Upper lobe of left lung (tissue), 6 donors: ENCODE data around the gene DCST2. TPM values are rescaled to one million over a fixed set of nuclear protein-coding genes. Genes with fewer than 3 reads are reported as not detected.

Experiments used
- ATAC-seq, 2 donors: fragments of 200-7000 bp; cut with Tn5 transposase; one replicate each; pipeline ENCODE4 v1.9.1; 2022; ENCODE audit warnings: mild to moderate bottlenecking in 2 of 2, moderate library complexity in 2 of 2; ENCODE audit not compliant: low FRiP score in 2 of 2
- DNase-seq, 2 donors: peaks; one replicate each; pipeline ENCODE4 v3.0.0-alpha.2; 2019 to 2020
- H3K27ac ChIP-seq, 4 donors: fragments of 200-600 bp; sonication (generic); one replicate each; pipeline ENCODE4 v1.5.1; 2016 to 2019
- H3K27me3 ChIP-seq, 4 donors: fragments of 200-600 bp; sonication (generic); one replicate each; pipeline ENCODE4 v1.5.1; 2017 to 2019
- H3K36me3 ChIP-seq, 4 donors: fragments of 200-600 bp; sonication (generic); one replicate each; pipeline ENCODE4 v1.5.1; 2016 to 2019
- H3K4me1 ChIP-seq, 4 donors: fragments of 200-600 bp; sonication (generic); one replicate each; pipeline ENCODE4 v1.5.1; 2018 to 2019
- H3K4me3 ChIP-seq, 4 donors: fragments of 200-600 bp; sonication (generic); one replicate each; pipeline ENCODE4 v1.5.1; 2017 to 2019; ENCODE audit warnings: mild to moderate bottlenecking in 2 of 4, moderate library complexity in 1 of 4
- H3K9me3 ChIP-seq, 4 donors: fragments of 200-600 bp; sonication (generic); one replicate each; pipeline ENCODE4 v1.5.1; 2018 to 2019
- EP300 ChIP-seq, 4 donors: sonication (generic); formaldehyde crosslinking; IDR thresholded peaks; one replicate each; pipeline ENCODE4 v1.5.1; 2017; ENCODE audit warnings: antibody characterized with exemption in 4 of 4, control low read depth in 2 of 4
- POLR2A ChIP-seq, 4 donors: fragments of 450-650 bp; IDR thresholded peaks; one replicate each; pipeline ENCODE4 v1.5.1; 2016 to 2017; ENCODE audit warnings: antibody characterized with exemption in 4 of 4, mild to moderate bottlenecking in 2 of 4
- POLR2AphosphoS5 ChIP-seq, 2 donors: sonication (generic); formaldehyde crosslinking; IDR thresholded peaks; one replicate each; pipeline ENCODE4 v1.5.1; 2017; ENCODE audit warnings: antibody characterized with exemption in 2 of 2
- WGBS, 2 donors: methylation state at CpG; one replicate each; pipeline ENCODE4 v1.1.5; 2017 to 2018; 5-methylcytosine and 5-hydroxymethylcytosine counted together
- total RNA-seq, 6 donors: library from RNA; depleted of rRNA in 4 of 6; stranded (reverse); fragments of >200 nt in 4 of 6; gene quantifications; one replicate each; pipeline versions ENCODE4 v1.1.0 to v1.2.1, GENCODE V29; 2016 to 2021
- TF ChIP-seq, protein P1 (sequence below), 6 experiments: fragments of 450-650 bp in 4 of 6; fragments of 200-600 bp in 2 of 6; sonication (generic) in 2 of 6; IDR thresholded peaks; one replicate each; pipeline ENCODE4 v1.5.1; 2016 to 2019; ENCODE audit warnings: antibody characterized with exemption in 6 of 6
- donor health status: DM: no; HTN: no; CAD: no; lungs with moderate emphysema.
- donor health status: DM: no; HTN: yes; CAD: no; lungs with severe emphysema.

DCST2 gene
- total RNA-seq, 6 donors from 2014 or later = 0.49 to 2.1 (median 1.1) TPM

DNA sequence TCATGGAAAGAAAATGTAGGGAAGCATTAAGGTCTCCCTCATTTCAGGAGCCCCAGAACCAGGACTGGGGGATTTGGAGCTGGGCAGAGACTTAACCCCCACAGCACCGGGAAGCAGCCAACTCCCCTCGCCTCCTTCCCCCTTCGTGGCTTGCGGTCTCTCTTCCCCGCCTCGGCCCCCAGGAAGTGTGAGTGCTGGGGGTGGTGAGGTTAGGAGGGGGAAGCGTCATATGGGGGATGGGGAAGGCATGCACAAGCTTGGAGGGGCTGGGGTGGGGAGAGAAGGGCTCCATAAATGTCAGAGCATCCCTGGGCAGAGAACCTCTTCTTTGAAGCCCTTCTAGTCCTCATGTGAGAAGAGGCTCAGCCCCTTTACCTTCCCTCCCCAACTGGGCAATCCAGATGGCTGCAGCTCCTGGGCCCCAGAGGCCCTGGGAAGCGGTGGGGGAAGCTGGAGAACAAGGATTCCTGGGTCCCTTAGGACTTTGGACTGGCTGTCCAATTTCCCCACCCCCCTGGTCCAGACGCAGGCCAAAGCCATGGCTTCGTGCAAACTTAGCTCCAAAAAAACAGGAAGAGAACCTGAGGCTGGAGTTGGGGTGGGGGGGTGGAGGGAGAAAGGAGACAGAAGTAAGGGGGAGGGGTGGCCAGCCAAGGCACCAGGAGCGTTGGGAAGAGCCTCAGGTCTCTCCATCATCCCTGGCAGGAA, 23.2 kb downstream of the DCST2 start:
- peak in 1 of 2 donors; percentile 31 for TF ChIP-seq POLR2AphosphoS5 (IDR thresholded peaks at IDR 0.05)
- TF ChIP-seq EP300 (IDR thresholded peaks at IDR 0.05) = no peak
- no peak for TF ChIP-seq POLR2A (IDR thresholded peaks at IDR 0.05)
- Histone ChIP-seq H3K9me3 (no peaks in the 10 kb centered on the region), H3K4me1 (peaks cover 70 to 88% (median 86%) of the 10 kb centered on the region in 4 donors), H3K36me3 (peaks cover 4 to 22% (median 16%) of the 10 kb centered on the region in 4 donors), H3K27ac (peak overlapping the region; percentile 93 to 100 (median 96)), H3K27me3 (no peaks in the 10 kb centered on the region), H3K4me3 (peak overlapping the region in 3 of 4 donors; percentile 20 to 49 (median 44))
- ATAC-seq (no peak), DNase-seq (no peak)
- 40 to 52% methylated on average over 10 to 11 of the region's 11 CpGs for WGBS, 2 donors

DNA sequence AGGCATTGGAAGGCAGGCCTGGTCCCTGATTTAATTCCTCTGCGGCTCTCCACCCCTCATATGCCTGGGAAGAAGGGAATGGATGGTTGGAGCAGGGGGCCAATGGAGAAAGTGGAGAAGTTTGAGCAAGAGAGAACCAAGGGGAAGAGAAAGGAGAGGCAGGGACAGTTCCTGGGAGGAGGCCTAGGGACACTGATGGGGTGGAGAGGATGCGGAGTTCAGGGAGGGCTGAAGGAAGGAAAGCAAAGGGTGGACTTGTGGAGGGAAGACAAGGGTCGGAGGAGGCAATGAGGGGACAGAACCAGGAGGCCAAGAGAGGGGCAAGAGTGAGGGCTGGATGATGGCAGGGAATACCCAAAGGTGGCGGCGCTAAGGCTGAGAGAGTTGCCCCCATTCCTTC, 23.8 kb downstream of the DCST2 start:
- Histone ChIP-seq H3K27ac (peak overlapping the region; percentile 93 to 100 (median 96)), H3K9me3 (no peaks in the 10 kb centered on the region), H3K36me3 (peaks cover 0 to 16% (median 9%) of the 10 kb centered on the region in 4 donors), H3K4me3 (peak overlapping the region in 3 of 4 donors; percentile 20 to 49 (median 44)), H3K4me1 (peaks cover 76 to 94% (median 92%) of the 10 kb centered on the region in 4 donors), H3K27me3 (no peaks in the 10 kb centered on the region)
- 86% methylated on average over 5 of the region's 5 CpGs for WGBS, 2 donors
- DNase-seq = no peak
- no peak for ATAC-seq
- TF ChIP-seq POLR2A (IDR thresholded peaks at IDR 0.05) (no peak), POLR2AphosphoS5 (IDR thresholded peaks at IDR 0.05) (no peak), EP300 (IDR thresholded peaks at IDR 0.05) (no peak)
- TF ChIP-seq, protein P1, sequence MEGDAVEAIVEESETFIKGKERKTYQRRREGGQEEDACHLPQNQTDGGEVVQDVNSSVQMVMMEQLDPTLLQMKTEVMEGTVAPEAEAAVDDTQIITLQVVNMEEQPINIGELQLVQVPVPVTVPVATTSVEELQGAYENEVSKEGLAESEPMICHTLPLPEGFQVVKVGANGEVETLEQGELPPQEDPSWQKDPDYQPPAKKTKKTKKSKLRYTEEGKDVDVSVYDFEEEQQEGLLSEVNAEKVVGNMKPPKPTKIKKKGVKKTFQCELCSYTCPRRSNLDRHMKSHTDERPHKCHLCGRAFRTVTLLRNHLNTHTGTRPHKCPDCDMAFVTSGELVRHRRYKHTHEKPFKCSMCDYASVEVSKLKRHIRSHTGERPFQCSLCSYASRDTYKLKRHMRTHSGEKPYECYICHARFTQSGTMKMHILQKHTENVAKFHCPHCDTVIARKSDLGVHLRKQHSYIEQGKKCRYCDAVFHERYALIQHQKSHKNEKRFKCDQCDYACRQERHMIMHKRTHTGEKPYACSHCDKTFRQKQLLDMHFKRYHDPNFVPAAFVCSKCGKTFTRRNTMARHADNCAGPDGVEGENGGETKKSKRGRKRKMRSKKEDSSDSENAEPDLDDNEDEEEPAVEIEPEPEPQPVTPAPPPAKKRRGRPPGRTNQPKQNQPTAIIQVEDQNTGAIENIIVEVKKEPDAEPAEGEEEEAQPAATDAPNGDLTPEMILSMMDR (IDR thresholded peaks at IDR 0.05) = no peak

DNA sequence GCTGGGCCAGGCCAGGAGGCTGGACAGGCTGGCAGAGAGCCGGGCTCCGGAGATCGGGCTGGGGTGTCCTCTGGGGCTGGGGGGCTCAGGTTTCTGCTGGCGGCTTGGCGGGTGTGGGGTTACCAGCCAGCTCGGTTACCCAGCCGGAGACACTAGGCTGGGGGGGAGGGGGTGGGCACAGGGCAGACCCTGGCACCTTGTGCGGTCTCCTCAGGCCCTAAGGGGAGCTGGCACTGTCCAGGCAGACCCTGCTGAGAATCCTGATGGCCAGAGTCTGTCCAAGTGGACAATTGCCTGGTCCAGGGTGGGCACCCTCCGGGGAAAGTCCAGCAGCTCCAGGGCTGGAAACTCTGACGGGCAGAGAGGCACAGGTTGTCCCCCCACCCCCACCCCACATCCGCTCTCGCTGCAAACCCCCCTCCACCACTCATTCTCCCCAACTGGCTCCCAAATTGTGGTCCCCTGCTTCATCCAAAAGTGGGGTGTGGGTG, 24.3 kb downstream of the DCST2 start:
- 66 to 71% methylated on average over 3 to 9 of the region's 12 CpGs for WGBS, 2 donors
- H3K36me3 ChIP-seq = peaks cover 0 to 11% (median 5%) of the 10 kb centered on the region in 4 donors
- H3K4me1 ChIP-seq = peaks cover 80 to 98% (median 97%) of the 10 kb centered on the region in 4 donors
- no peak for DNase-seq
- H3K27ac ChIP-seq = peak overlapping the region; percentile 93 to 100 (median 96)
- no peaks in the 10 kb centered on the region for H3K27me3 ChIP-seq
- H3K9me3 ChIP-seq = no peaks in the 10 kb centered on the region
- H3K4me3 ChIP-seq = peak overlapping the region in 3 of 4 donors; percentile 20 to 49 (median 44)
- no peak for ATAC-seq
- TF ChIP-seq POLR2AphosphoS5 (IDR thresholded peaks at IDR 0.05) (no peak), POLR2A (IDR thresholded peaks at IDR 0.05) (no peak)
- TF ChIP-seq, protein P1 (IDR thresholded peaks at IDR 0.05) = no peak

DNA sequence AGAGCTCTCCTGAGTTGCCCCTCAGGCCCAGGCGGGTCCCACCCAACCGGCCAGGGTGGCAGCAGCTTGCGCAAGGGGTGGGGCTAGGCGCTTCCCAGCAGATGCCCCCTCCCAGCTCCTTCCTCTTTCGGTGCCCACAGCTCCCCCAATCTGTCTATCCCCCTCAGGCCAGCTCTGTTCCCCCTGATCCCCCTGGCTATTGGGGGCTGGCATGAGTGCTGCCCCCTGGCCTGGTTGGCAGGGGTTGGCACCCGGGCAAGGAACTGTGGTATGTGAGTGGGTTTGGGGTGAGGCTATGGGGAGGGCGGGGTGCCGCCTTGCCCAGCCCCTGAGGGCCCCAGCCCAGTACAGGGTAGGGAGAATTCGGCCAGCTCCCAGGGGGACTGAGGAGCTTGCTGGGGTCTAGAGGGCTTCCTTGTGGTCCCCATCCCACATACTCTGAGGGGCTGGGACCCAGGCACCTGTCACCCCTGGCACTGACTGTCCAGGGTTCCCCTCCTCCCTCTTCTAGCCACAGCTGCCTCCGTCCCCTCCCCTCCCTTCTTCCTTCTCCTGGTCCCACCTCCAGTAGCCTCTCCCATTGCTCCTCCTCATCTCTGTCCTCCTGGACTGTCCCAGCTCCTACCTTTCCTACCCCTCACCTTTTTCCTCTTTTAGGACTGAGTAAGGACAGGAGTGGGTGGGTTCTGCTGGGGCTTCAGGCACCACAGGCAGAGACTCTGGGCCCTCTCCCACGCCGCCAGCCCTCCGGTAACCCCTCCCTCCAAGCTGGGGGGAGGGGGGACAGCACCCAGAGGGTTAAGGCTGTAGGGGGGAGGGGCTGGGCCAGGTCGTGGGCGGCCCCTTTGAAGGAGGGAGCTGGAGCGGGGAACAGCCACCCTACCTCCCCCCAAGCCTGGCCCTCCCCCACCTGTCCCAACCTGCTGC, 25.3 kb downstream of the DCST2 start:
- Histone ChIP-seq H3K27me3 (no peaks in the 10 kb centered on the region), H3K36me3 (peaks cover 0 to 8% (median 4%) of the 10 kb centered on the region in 4 donors), H3K4me3 (peak overlapping the region in 3 of 4 donors; percentile 20 to 49 (median 44)), H3K27ac (peak overlapping the region; percentile 93 to 100 (median 96)), H3K9me3 (no peaks in the 10 kb centered on the region), H3K4me1 (peaks cover 73 to 95% (median 93%) of the 10 kb centered on the region in 4 donors)
- ATAC-seq (no peak), DNase-seq (peak; percentile 79 to 81)
- 41 to 50% methylated on average over 3 to 15 of the region's 16 CpGs for WGBS, 2 donors
- TF ChIP-seq EP300 (IDR thresholded peaks at IDR 0.05) = no peak

DNA sequence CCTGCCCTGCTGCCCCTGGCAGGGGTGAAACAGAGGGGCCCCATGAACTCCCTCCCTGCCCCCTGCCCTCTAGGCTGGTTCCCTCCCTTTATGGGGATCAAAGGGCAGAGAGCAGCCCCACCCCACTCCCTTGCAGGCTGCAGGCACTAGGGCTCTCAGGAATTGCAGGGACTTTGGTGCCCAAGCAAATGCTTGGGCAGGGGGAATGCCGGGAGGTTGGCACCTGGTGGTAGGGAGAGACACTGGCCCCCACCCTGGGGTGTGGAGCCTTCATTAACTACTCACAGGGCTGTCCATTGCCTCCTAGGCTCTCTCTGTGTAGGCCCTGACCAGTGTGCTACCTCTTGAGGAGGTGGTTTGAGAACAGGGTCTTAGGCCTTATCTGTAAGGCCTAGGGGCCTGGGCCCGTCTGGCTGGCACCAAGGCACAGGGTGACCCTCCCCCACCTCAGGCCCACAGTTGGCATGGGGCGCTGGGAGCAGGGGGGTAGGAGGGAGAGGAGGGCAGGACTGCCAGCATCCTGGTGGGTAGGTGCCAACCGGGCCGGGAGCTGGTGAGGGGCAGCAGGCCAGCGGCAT, 26.2 kb downstream of the DCST2 start:
- no peak for DNase-seq
- Histone ChIP-seq H3K4me1 (peaks cover 66 to 86% (median 84%) of the 10 kb centered on the region in 4 donors), H3K4me3 (peak overlapping the region in 2 of 4 donors; percentile 44 to 49), H3K27me3 (no peaks in the 10 kb centered on the region), H3K36me3 (peaks cover 0 to 8% (median 4%) of the 10 kb centered on the region in 4 donors), H3K9me3 (no peaks in the 10 kb centered on the region), H3K27ac (peak overlapping the region; percentile 93 to 100 (median 96))
- WGBS, 2 donors = 55 to 64% methylated on average over 4 to 6 of the region's 6 CpGs
- no peak for ATAC-seq
- no peak for TF ChIP-seq POLR2AphosphoS5 (IDR thresholded peaks at IDR 0.05)
- TF ChIP-seq, protein P1 (IDR thresholded peaks at IDR 0.05) = no peak
- no peak for TF ChIP-seq EP300 (IDR thresholded peaks at IDR 0.05)
- TF ChIP-seq POLR2A (IDR thresholded peaks at IDR 0.05) = no peak
